ENCODE results near the gene TOGARAM2.

DNA sequence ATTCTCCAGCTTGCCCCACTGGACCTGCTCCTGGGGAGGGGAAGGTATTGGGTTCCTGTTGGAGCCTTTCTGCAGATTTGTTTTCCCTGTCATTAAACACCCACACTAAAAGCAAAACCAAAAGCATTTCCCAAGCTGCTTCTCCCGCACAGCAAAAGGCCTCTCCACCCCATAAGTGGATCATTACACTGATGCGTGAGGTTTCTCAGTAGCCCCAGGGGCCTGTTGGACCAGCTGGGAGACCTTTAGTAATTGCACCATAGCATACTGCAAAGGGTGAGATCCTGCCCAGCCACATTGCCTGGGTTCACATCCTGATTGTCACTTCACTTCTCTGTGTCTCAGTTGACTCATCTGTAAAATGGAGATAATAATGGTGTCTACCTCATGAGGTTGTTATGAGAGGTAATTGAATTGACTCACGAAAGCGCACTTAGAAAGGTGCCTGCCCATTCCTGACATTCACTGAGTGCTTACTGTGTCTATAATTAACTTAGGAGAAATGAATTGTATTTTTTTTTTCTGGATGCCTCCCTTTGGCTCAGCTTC lies 43.9 kb downstream of the TOGARAM2 start:
- TF ChIP-seq, protein P1, sequence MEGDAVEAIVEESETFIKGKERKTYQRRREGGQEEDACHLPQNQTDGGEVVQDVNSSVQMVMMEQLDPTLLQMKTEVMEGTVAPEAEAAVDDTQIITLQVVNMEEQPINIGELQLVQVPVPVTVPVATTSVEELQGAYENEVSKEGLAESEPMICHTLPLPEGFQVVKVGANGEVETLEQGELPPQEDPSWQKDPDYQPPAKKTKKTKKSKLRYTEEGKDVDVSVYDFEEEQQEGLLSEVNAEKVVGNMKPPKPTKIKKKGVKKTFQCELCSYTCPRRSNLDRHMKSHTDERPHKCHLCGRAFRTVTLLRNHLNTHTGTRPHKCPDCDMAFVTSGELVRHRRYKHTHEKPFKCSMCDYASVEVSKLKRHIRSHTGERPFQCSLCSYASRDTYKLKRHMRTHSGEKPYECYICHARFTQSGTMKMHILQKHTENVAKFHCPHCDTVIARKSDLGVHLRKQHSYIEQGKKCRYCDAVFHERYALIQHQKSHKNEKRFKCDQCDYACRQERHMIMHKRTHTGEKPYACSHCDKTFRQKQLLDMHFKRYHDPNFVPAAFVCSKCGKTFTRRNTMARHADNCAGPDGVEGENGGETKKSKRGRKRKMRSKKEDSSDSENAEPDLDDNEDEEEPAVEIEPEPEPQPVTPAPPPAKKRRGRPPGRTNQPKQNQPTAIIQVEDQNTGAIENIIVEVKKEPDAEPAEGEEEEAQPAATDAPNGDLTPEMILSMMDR (IDR thresholded peaks at IDR 0.05): no peak
- no peak for TF ChIP-seq POLR2A (IDR thresholded peaks at IDR 0.05)
- TF ChIP-seq POLR2AphosphoS5 (IDR thresholded peaks at IDR 0.05): no peak
- TF ChIP-seq EP300 (IDR thresholded peaks at IDR 0.05): no peak

Measured in gastroesophageal sphincter (tissue), 3 donors.